ENCODE data around the gene PTPRCAP. TPM values are rescaled to one million over a fixed set of nuclear protein-coding genes. Genes with fewer than 3 reads are reported as not detected.

Gene PTPRCAP
- total and polyA plus RNA-seq, 2 experiments from 2014 or later: 3.3 to 3.5 TPM

- Histone ChIP-seq H3K36me3 (ENCODE audit: insufficient read depth) (no peaks in the 10 kb centered on the region), H3K27ac (ENCODE audit: low read depth) (no peak overlapping the region), H3K9me2 (ENCODE audit: insufficient read depth) (no peaks in the 10 kb centered on the region), H3K4me2 (no peak overlapping the region), H4K20me1 (replicated peaks; ENCODE audit: insufficient read depth) (no peaks in the 10 kb centered on the region), H3K27me3 (ENCODE audit: insufficient read depth) (no peaks in the 10 kb centered on the region), H3K79me2 (replicated peaks; ENCODE audit: insufficient read depth) (no peaks in the 10 kb centered on the region), H3K4me1 (ENCODE audit: insufficient read depth) (0 out of 2 replicates have a peak, but pooled peaks cover under 1% of the 10 kb centered on the region), H3K4me3 (no peak overlapping the region), H2AFZ (no peak overlapping the region), H3F3A (replicated peaks; ENCODE audit: low read depth) (no peaks in the 10 kb centered on the region)
- Mint-ChIP-seq H3K4me1 (no peaks in the 10 kb centered on the region), H3K4me3 (no peak overlapping the region), H3K27me3 (ENCODE audit: insufficient read depth, low read depth, poor library complexity) (peaks cover 20% of the 10 kb centered on the region), H3K27ac (no peak overlapping the region), H3K36me3 (ENCODE audit: low read depth) (no peaks in the 10 kb centered on the region), H3K9me3 (no peaks in the 10 kb centered on the region)
- TF ChIP-seq EZH2phosphoT487 (IDR thresholded peaks at IDR 0.05; ENCODE audit: unreplicated experiment): no peak
- TF ChIP-seq JUNB (IDR thresholded peaks at IDR 0.05; ENCODE audit: unreplicated experiment): no peak
- no peak for TF ChIP-seq REST (IDR thresholded peaks at IDR 0.05; ENCODE audit: unreplicated experiment)
- no peak for TF ChIP-seq ZNF114 (CRISPR knock-in tag; IDR thresholded peaks at IDR 0.05)
- TF ChIP-seq CREB1 (CRISPR knock-in tag; IDR thresholded peaks at IDR 0.05; ENCODE audit: low read depth): no peak
- TF ChIP-seq EZH2 (IDR thresholded peaks at IDR 0.05; ENCODE audit: low read depth, unreplicated experiment): no peak
- TF ChIP-seq NANOG (IDR thresholded peaks at IDR 0.05; ENCODE audit: borderline replicate concordance): no peak
- no peak for TF ChIP-seq STAT1 (IDR thresholded peaks at IDR 0.05; ENCODE audit: unreplicated experiment)
- no peak for TF ChIP-seq POLR2AphosphoS5 (IDR thresholded peaks at IDR 0.05; ENCODE audit: low read depth)
- no peak for TF ChIP-seq ZNF462 (CRISPR knock-in tag; IDR thresholded peaks at IDR 0.05)
- TF ChIP-seq CTCF (conservative IDR thresholded peaks at IDR 0.05; ENCODE audit: low read depth in 2 of 2): no peak
- no peak for TF ChIP-seq ETS1 (IDR thresholded peaks at IDR 0.05)
- TF ChIP-seq ZNF331 (CRISPR knock-in tag; IDR thresholded peaks at IDR 0.05; ENCODE audit: low read depth): no peak
- ATAC-seq (no peak), DNase-seq (ENCODE audit: low spot score) (no peak)
Observed at GRCh38 chr11:67449116-67449844, 11.8 kb upstream of the PTPRCAP start.
